Liver (tissue), 3 donors: ENCODE measurements around the gene NDST1.

ENCODE experiments used
- ATF3 ChIP-seq: IDR thresholded peaks from 2 replicates; pipeline ENCODE4 v1.6.1; 2016; ENCODE audit warnings: antibody characterized with exemption
- CTCF ChIP-seq: fragments of 150-350 bp; IDR thresholded peaks from 2 replicates; pipeline ENCODE4 v1.5.1; 2017; ENCODE audit warnings: improper control_type of control experiment, low read depth, low read length; ENCODE audit not compliant: missing input control
- JUND ChIP-seq, 2 donors: IDR thresholded peaks; 2 replicates each; pipeline ENCODE4 v1.6.1; 2016; ENCODE audit warnings: antibody characterized with exemption in 2 of 2
- MAX ChIP-seq: IDR thresholded peaks from 2 replicates; pipeline ENCODE4 v1.6.1; 2016; ENCODE audit warnings: antibody characterized with exemption
- NR2F2 ChIP-seq: IDR thresholded peaks from 2 replicates; pipeline ENCODE4 v1.6.1; 2016; ENCODE audit warnings: antibody characterized with exemption
- RAD21 ChIP-seq, 2 donors: IDR thresholded peaks; 2 replicates each; pipeline ENCODE4 v1.6.1; 2016; ENCODE audit warnings: antibody characterized with exemption in 2 of 2, mild to moderate bottlenecking in 2 of 2
- REST ChIP-seq: IDR thresholded peaks from 2 replicates; pipeline ENCODE4 v1.6.1; 2016; ENCODE audit warnings: antibody characterized with exemption, mild to moderate bottlenecking
- RXRA ChIP-seq, 2 donors: IDR thresholded peaks; 2 replicates each; pipeline ENCODE4 v1.6.1; 2017 to 2018; ENCODE audit warnings: antibody characterized with exemption in 2 of 2, mild to moderate bottlenecking in 1 of 2
- TAF1 ChIP-seq: conservative IDR thresholded peaks from 2 replicates; pipeline ENCODE4 v1.6.1; 2016; ENCODE audit warnings: antibody characterized with exemption, mild to moderate bottlenecking
- YY1 ChIP-seq: IDR thresholded peaks from 2 replicates; pipeline ENCODE4 v1.6.1; 2016; ENCODE audit warnings: antibody characterized with exemption, mild to moderate bottlenecking
- donor health status: healthy.
- donor health status: healthy.

- no peak for TF ChIP-seq RAD21 (IDR thresholded peaks at IDR 0.05)
- TF ChIP-seq REST: no peak
- TF ChIP-seq CTCF: no peak
- TF ChIP-seq TAF1: no peak
- no peak for TF ChIP-seq YY1
- TF ChIP-seq JUND (IDR thresholded peaks at IDR 0.05): no peak
- TF ChIP-seq ATF3: no peak
- TF ChIP-seq NR2F2: no peak
- TF ChIP-seq RXRA (IDR thresholded peaks at IDR 0.05): no peak
- no peak for TF ChIP-seq MAX
Measured at GRCh38 chr5:150565868-150566267, 57.9 kb downstream of the NDST1 start.
